Measurements from ENCODE around the gene TH. TPM values are rescaled to one million over a fixed set of nuclear protein-coding genes. Genes with fewer than 3 reads are reported as not detected.
"Not testable (repeated sequence)": the region's sequence is repeated elsewhere in the genome, so short reads cannot be mapped to it uniquely, and the experiment has no call there.

TH gene
- total RNA-seq, 1 donor from 2014 or later = not detected

DNA sequence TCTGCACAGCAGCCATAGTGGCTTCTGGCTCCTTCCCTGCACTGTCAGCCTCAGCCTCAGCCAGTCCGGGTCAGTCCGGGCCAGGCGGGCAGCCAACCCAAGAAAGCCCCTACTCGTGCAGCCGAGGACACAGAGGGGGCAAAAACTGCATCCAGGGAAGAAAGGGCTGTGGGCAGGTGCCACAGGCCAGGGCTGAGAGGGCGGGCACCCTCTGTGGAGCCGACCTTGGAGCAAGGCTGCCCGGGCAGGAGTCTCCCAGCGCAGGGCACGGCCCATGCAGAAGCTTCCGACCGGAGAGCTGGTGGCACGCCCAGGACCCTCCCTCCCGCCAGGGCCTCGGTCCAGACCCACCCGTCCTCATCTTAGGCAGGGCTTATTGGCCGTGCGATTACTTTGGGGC lies 10.5 kb upstream of the TH start:
- Histone ChIP-seq H3K36me3 (ENCODE audit: control insufficient read depth, insufficient read depth, low read length) (no peaks in the 10 kb centered on the region), H3K4me3 (ENCODE audit: low read depth, low read length) (no peak overlapping the region), H3K27me3 (ENCODE audit: control insufficient read depth, insufficient read depth, low read length) (no peaks in the 10 kb centered on the region)
- TF ChIP-seq CTCF (IDR thresholded peaks at IDR 0.05; ENCODE audit: insufficient read depth, low read length, poor library complexity, severe bottlenecking) = no peak
- no peak for DNase-seq (ENCODE audit: low read depth)

DNA sequence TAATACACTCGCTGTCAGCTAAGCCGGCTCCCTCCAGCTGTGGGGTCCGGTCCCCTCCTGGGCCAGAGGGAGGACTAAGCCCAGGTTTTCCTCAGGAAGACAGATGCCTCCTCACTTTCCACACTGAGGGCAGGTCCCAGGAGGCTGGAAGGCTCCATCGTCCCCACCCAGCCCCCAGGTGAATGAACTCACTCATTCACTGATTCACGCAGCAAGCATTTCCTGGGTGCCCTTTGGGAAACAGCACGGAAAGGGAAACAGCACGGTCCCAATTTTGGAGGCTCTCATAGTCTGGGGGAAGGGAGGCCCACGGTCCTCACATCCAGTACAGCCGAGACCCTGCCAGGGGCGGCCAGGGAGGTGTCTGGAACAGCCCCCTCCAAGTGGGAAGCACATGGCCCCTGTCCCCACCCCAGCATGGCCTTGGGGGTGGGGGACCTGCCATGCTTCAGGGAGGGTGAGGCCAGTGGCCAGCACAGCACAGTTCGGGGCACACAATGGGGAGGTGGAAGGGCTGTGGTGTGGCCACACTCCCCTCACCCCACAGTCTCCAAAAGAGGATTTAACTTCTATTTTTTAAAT lies 9.3 kb upstream of the TH start:
- no peak for DNase-seq (ENCODE audit: low read depth)
- Histone ChIP-seq H3K27me3 (ENCODE audit: control insufficient read depth, insufficient read depth, low read length) (no peaks in the 10 kb centered on the region), H3K4me3 (ENCODE audit: low read depth, low read length) (no peak overlapping the region), H3K36me3 (ENCODE audit: control insufficient read depth, insufficient read depth, low read length) (no peaks in the 10 kb centered on the region)
- TF ChIP-seq CTCF (IDR thresholded peaks at IDR 0.05; ENCODE audit: insufficient read depth, low read length, poor library complexity, severe bottlenecking) = no peak

DNA sequence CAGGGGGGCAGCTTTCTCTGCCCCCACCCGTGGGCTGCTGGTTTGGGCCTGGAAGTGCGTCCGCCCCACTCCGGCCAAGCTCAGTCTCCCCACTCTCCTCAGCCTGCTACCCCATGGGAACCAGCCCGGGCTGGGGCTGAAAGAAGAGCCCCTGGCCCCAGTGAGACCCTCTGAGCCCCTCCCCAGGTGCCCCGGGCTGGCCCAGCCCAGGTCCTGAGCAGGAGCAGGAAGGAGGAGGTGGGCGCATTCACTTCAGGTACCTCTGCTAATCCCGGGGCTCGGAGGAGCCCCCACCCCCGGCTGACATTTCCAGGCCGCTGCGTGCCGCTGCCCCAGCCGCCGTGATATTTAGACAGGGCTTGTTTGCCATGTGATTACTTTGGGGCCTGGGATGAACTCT lies 8.7 kb upstream of the TH start:
- Histone ChIP-seq H3K27me3 (ENCODE audit: control insufficient read depth, insufficient read depth, low read length) (no peaks in the 10 kb centered on the region), H3K36me3 (ENCODE audit: control insufficient read depth, insufficient read depth, low read length) (no peaks in the 10 kb centered on the region), H3K4me3 (ENCODE audit: low read depth, low read length) (no peak overlapping the region)
- no peak for DNase-seq (ENCODE audit: low read depth)
- TF ChIP-seq CTCF (IDR thresholded peaks at IDR 0.05; ENCODE audit: insufficient read depth, low read length, poor library complexity, severe bottlenecking) = no peak

DNA sequence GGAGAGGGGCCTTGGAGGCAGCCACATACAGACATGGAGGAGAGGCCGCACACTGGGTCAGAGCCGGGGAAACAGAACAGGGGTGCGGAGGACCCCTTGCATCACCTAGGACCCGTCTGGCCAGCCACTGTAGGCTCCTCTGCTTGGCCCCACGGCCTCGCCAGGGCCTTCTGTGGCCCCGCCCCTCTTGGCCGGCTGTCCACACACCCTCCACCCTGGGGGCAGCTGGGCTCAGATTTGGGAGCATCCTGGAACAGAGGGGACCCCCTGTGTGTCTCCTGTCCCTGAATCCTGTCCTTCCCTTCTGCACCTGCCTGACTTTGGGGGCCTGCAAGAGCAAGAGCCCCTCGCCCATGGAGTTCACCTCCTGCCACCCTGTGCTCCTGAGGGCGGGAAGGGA lies 7.9 kb upstream of the TH start:
- Histone ChIP-seq H3K36me3 (ENCODE audit: control insufficient read depth, insufficient read depth, low read length) (no peaks in the 10 kb centered on the region), H3K4me3 (ENCODE audit: low read depth, low read length) (no peak overlapping the region), H3K27me3 (ENCODE audit: control insufficient read depth, insufficient read depth, low read length) (no peaks in the 10 kb centered on the region)
- TF ChIP-seq CTCF (IDR thresholded peaks at IDR 0.05; ENCODE audit: insufficient read depth, low read length, poor library complexity, severe bottlenecking) = no peak
- no peak for DNase-seq (ENCODE audit: low read depth)

DNA sequence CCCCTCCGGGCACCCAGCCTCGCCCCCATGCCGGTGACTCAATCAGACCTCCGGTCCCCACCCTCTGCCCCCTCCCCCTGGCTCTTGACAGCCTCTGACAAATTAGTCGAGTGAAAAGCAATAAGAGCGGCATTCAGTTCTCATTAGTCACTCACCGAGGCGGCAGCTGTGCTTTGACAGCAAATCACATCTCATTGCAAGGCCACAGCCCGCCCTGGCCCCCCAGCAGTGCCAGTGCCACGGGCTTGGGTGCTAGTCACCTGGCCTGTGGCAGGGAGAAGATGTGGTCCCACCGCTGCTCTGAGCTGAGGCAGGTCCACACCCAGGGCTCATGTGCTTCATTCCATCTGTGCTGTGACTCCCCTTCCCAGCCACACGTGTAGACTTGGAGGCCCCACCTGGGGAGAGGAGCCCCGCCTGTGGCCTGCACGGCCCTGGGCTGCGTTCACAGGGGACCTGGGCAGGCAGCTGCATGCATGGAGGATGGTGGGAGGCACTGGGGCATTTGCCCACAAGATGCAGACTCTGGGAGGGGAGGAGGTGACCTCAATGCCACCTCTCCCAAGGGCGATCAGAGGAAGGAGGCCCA lies 7.4 kb upstream of the TH start:
- Histone ChIP-seq H3K4me3 (ENCODE audit: low read depth, low read length) (no peak overlapping the region), H3K36me3 (ENCODE audit: control insufficient read depth, insufficient read depth, low read length) (no peaks in the 10 kb centered on the region), H3K27me3 (ENCODE audit: control insufficient read depth, insufficient read depth, low read length) (no peaks in the 10 kb centered on the region)
- peak; percentile 85 for DNase-seq (ENCODE audit: low read depth)
- no peak for TF ChIP-seq CTCF (IDR thresholded peaks at IDR 0.05; ENCODE audit: insufficient read depth, low read length, poor library complexity, severe bottlenecking)

DNA sequence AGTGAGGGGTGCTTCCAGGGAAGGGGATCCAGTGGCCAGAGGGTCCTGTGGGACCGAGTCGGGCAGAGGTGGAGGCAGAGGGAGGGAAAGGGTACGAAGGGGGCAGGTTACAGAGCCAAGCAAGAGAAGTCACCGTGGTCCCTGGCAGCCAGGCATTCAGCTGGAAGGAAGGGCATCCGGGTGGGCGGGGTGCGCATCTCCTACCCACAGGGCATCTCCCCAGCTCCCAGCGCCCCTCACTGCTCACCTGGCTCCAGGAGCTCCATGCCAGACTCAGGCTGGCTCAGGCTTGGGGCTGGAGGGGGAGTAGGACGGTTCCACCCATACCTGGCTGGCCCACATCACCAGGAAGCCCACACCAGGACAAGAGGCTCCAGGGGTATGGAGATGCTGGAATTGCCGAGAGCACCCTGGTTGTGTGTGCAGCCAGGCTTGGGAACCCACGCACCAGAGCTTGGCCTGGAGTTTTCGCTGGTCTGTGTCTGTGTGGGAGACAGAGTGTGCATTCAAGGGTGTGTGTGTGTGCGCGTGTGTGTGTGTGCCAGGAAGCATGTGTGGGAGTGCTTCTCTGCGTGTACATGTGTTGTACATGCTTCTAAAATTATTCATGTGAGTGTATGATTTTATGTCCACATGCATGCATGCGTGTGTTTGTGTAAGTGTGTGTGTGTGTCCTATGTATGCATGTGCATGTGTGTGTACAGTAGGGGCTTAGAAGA lies 6.6 kb upstream of the TH start:
- not testable (repeated sequence) for H3K27me3 ChIP-seq (ENCODE audit: control insufficient read depth, insufficient read depth, low read length); H3K4me3 ChIP-seq (ENCODE audit: low read depth, low read length); DNase-seq (ENCODE audit: low read depth); H3K36me3 ChIP-seq (ENCODE audit: control insufficient read depth, insufficient read depth, low read length)
